Spleen (tissue), 11 donors: ENCODE results near the gene LAMC2. TPM values are rescaled to one million over a fixed set of nuclear protein-coding genes. Genes with fewer than 3 reads are reported as not detected.

Source experiments
- DNase-seq: peaks from one replicate; pipeline ENCODE4 v3.0.0-alpha.2; 2020
- H3K27ac ChIP-seq, 8 donors: fragments of 200-600 bp; sonication (generic) in 7 of 8; 1 replicate in 4 of 8; 2 replicates in 4 of 8; pipeline versions ENCODE4 v1.5.0 to v1.8.0; 2016 to 2021; ENCODE audit warnings: inconsistent platforms in 4 of 8, mild to moderate bottlenecking in 4 of 8, moderate library complexity in 1 of 8
- H3K27me3 ChIP-seq, 7 donors: fragments of 200-600 bp; sonication (generic) in 6 of 7; replicated peaks in 1 of 7; 1 replicate in 4 of 7; 2 replicates in 3 of 7; pipeline versions ENCODE4 v1.5.0 to v1.8.0; 2016 to 2021; ENCODE audit warnings: inconsistent platforms in 3 of 7, mild to moderate bottlenecking in 1 of 7
- H3K36me3 ChIP-seq, 6 donors: fragments of 200-600 bp; sonication (generic) in 5 of 6; 1 replicate in 4 of 6; 2 replicates in 2 of 6; pipeline versions ENCODE4 v1.5.0 to v1.8.0; 2016 to 2021; ENCODE audit warnings: inconsistent platforms in 2 of 6
- H3K4me1 ChIP-seq, 6 donors: fragments of 200-600 bp; sonication (generic) in 5 of 6; 1 replicate in 3 of 6; 2 replicates in 3 of 6; pipeline versions ENCODE4 v1.5.0 to v1.8.0; 2016 to 2021; ENCODE audit warnings: inconsistent platforms in 3 of 6
- H3K4me3 ChIP-seq, 8 donors: fragments of 200-600 bp; sonication (generic) in 7 of 8; 1 replicate in 4 of 8; 2 replicates in 4 of 8; pipeline versions ENCODE4 v1.5.0 to v1.8.0; 2016 to 2021; ENCODE audit warnings: inconsistent platforms in 4 of 8, mild to moderate bottlenecking in 4 of 8, moderate library complexity in 2 of 8
- H3K9me3 ChIP-seq, 8 donors: fragments of 200-600 bp; sonication (generic) in 7 of 8; 1 replicate in 4 of 8; 2 replicates in 4 of 8; pipeline versions ENCODE4 v1.5.0 to v1.8.0; 2016 to 2021; ENCODE audit warnings: inconsistent platforms in 4 of 8
- CTCF ChIP-seq, 11 experiments: fragments of 200-600 bp in 7 of 11; fragments of 450-650 bp in 4 of 11; sonication (generic) in 4 of 11; IDR thresholded peaks in 8 of 11; conservative IDR thresholded peaks in 3 of 11; 1 replicate in 7 of 11; 2 replicates in 4 of 11; pipeline versions ENCODE4 v1.4.0 to v1.8.0; 2016 to 2021; ENCODE audit warnings: antibody characterized with exemption in 11 of 11, inconsistent platforms in 4 of 11, mild to moderate bottlenecking in 1 of 11
- POLR2A ChIP-seq, 3 donors: fragments of 450-650 bp; IDR thresholded peaks; one replicate each; pipeline ENCODE4 v1.5.1; 2017; ENCODE audit warnings: antibody characterized with exemption in 3 of 3, mild to moderate bottlenecking in 1 of 3
- POLR2AphosphoS5 ChIP-seq, 3 donors: sonication (generic); formaldehyde crosslinking; IDR thresholded peaks; one replicate each; pipeline ENCODE4 v1.5.1; 2017; ENCODE audit warnings: antibody characterized with exemption in 3 of 3
- WGBS, 5 donors: extraction: QIAGEN DNeasy Blood & Tissue Kit in 3 of 5; methylation state at CpG; one replicate each; pipeline versions ENCODE4 v1.1.5 to v1.1.7; 2013 to 2018; 5-methylcytosine and 5-hydroxymethylcytosine counted together
- intact Hi-C: fragments of 100-400 bp; cut with DNase I; formaldehyde crosslinking; loops from one replicate; pipeline ENCODE4 v1.15.0; 2023; ENCODE audit warnings: low total_unique reads
- polyA plus RNA-seq, 3 donors: library from polyadenylated mRNA; stranded (reverse); fragments of 200-250 nt; gene quantifications; one replicate each; pipeline ENCODE4 v1.2.1, GENCODE V29; 2013
- total RNA-seq, 7 donors: library from RNA; depleted of rRNA in 3 of 7; stranded (reverse); fragments of >200 nt in 3 of 7; fragmentation: NEBNext Ultra II Directional in 4 of 7; extraction: Animal tissue kit (Norgen Biotek cat#: 25700) in 4 of 7; gene quantifications; one replicate each; pipeline versions ENCODE4 v1.1.0 to v1.2.1, GENCODE V29; 2016 to 2021
- donor health status: healthy with polysubstance abuse.
- donor health status: DM: no; HTN: no; CAD: no; lungs with moderate emphysema.
- donor health status: DM: no; HTN: no; CAD: no.
- donor health status: Bipolar disorder and iron deficiency.
- donor health status: healthy.
- donor health status: DM: no; HTN: no; CAD: no.
- donor health status: DM: yes; HTN: yes; CAD: no.

Gene LAMC2
- total and polyA plus RNA-seq, 10 donors: 0.13 to 1.4 (median 0.67) TPM; not detected in 1

DNA sequence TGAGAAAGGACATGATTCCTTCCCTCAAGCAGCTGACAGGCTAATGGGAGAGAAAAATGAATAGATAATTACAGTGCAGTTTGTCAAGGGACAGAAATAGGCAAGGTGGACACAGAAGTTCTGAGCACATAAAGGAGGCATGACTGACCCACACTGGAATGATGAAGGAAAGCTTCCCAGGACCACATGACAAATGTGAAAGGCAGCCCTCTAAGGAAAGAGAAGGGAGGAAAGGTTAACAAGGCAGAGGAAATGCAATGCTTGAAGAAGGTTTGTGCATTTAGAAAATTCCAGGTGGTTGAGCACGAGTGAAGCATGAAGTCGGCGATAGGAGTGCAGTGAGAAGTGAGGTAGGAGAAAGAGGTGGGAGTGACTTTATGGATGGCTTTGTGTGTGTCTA lies 37.4 kb downstream of the LAMC2 start:
- no peak overlapping the region for H3K4me3 ChIP-seq
- TF ChIP-seq POLR2A (IDR thresholded peaks at IDR 0.05) (no peak), CTCF (IDR thresholded peaks at IDR 0.05 in 8 of 11, conservative IDR thresholded peaks at IDR 0.05 in 3 of 11) (no peak), POLR2AphosphoS5 (IDR thresholded peaks at IDR 0.05) (no peak)
- WGBS, 5 donors: 71 to 94% (median 84%) methylated on average over 3 of the region's 3 CpGs
- no peaks in the 10 kb centered on the region for H3K9me3 ChIP-seq
- H3K27ac ChIP-seq: no peak overlapping the region
- no peaks in the 10 kb centered on the region for H3K36me3 ChIP-seq
- H3K4me1 ChIP-seq: peaks cover 0 to 14% (median 8%) of the 10 kb centered on the region in 6 donors
- H3K27me3 ChIP-seq: no peaks in the 10 kb centered on the region
- DNase-seq: no peak
- intact Hi-C loops: loop anchor here (10.0 kb wide), 1 partner anchor 259 kb away; no protein-coding TSS in a partner anchor

- Histone ChIP-seq H3K27ac (no peak overlapping the region), H3K4me1 (no peaks in the 10 kb centered on the region), H3K4me3 (no peak overlapping the region), H3K27me3 (no peaks in the 10 kb centered on the region), H3K36me3 (no peaks in the 10 kb centered on the region), H3K9me3 (no peaks in the 10 kb centered on the region)
- intact Hi-C loops: loop anchor here (10.0 kb wide), 1 partner anchor 262 kb away; no protein-coding TSS in a partner anchor
- DNase-seq: no peak
- no peak for TF ChIP-seq CTCF (IDR thresholded peaks at IDR 0.05 in 8 of 11, conservative IDR thresholded peaks at IDR 0.05 in 3 of 11)
- no peak for TF ChIP-seq POLR2A (IDR thresholded peaks at IDR 0.05)
- no peak for TF ChIP-seq POLR2AphosphoS5 (IDR thresholded peaks at IDR 0.05)
- 90 to 96% (median 95%) methylated on average over 4 of the region's 4 CpGs for WGBS, 5 donors
Observed at GRCh38 chr1:183226361-183226760, 40.3 kb downstream of the LAMC2 start.

GRCh38 chr1:183226963-183227362 lies 40.9 kb downstream of the LAMC2 start:
- no peaks in the 10 kb centered on the region for H3K27me3 ChIP-seq

More at GRCh38 chr1:183226963-183227362, 40.9 kb downstream of the LAMC2 start:
- Histone ChIP-seq H3K4me1 (no peaks in the 10 kb centered on the region), H3K4me3 (no peak overlapping the region), H3K36me3 (no peaks in the 10 kb centered on the region), H3K27ac (no peak overlapping the region), H3K9me3 (no peaks in the 10 kb centered on the region)
- intact Hi-C loops: loop anchor here (10.0 kb wide), 1 partner anchor 262 kb away; no protein-coding TSS in a partner anchor
- no peak for DNase-seq
- WGBS, 5 donors: 61 to 71% (median 68%) methylated on average over 4 of the region's 4 CpGs
- no peak for TF ChIP-seq CTCF (IDR thresholded peaks at IDR 0.05 in 8 of 11, conservative IDR thresholded peaks at IDR 0.05 in 3 of 11)
- TF ChIP-seq POLR2AphosphoS5 (IDR thresholded peaks at IDR 0.05): no peak
- no peak for TF ChIP-seq POLR2A (IDR thresholded peaks at IDR 0.05)
